Osteoblast (primary cell): ENCODE results near the gene ITCH. TPM values are rescaled to one million over a fixed set of nuclear protein-coding genes. Genes with fewer than 3 reads are reported as not detected.

Source experiments
- DNase-seq: peaks from one replicate; pipeline ENCODE4 v3.0.0; 2011; ENCODE audit warnings: low spot score, mixed read lengths; ENCODE audit not compliant: insufficient read length; ENCODE audit errors: missing footprints
- H2AFZ ChIP-seq: 2 replicates; pipeline ENCODE4 v1.6.0; 2011; ENCODE audit warnings: mild to moderate bottlenecking, low read length
- H3K27ac ChIP-seq: 2 replicates; pipeline ENCODE4 v1.5.1; 2011; ENCODE audit warnings: mild to moderate bottlenecking, low read depth, low read length, moderate library complexity
- H3K27me3 ChIP-seq: 2 replicates; pipeline ENCODE4 v1.6.0; 2012; ENCODE audit warnings: mild to moderate bottlenecking, control low read depth, inconsistent platforms, low read length, moderate library complexity; ENCODE audit not compliant: insufficient read depth
- H3K36me3 ChIP-seq: 2 replicates; pipeline ENCODE4 v1.5.1; 2011; ENCODE audit warnings: mild to moderate bottlenecking, low read length, control low read depth, moderate library complexity; ENCODE audit not compliant: insufficient read depth
- H3K4me1 ChIP-seq: 2 replicates; pipeline ENCODE4 v1.5.1; 2011; ENCODE audit warnings: mild to moderate bottlenecking, low read length, control low read depth, moderate library complexity; ENCODE audit not compliant: insufficient read depth
- H3K4me2 ChIP-seq: 2 replicates; pipeline ENCODE4 v1.6.0; 2011; ENCODE audit warnings: mild to moderate bottlenecking, low read length; ENCODE audit not compliant: insufficient read depth
- H3K4me3 ChIP-seq: fragments of 200-600 bp; sonication (generic); 3 replicates; pipeline ENCODE4 v1.5.1; 2012; ENCODE audit warnings: mild to moderate bottlenecking, low read length, inconsistent platforms; ENCODE audit not compliant: insufficient read depth
- H3K79me2 ChIP-seq: 2 replicates; pipeline ENCODE4 v1.6.0; 2012; ENCODE audit warnings: mild to moderate bottlenecking, low read length, control low read depth, inconsistent platforms; ENCODE audit not compliant: insufficient read depth
- H3K9me3 ChIP-seq: 2 replicates; pipeline ENCODE4 v1.5.1; 2011; ENCODE audit warnings: low read depth, low read length, control low read depth
- H4K20me1 ChIP-seq: 2 replicates; pipeline ENCODE4 v1.6.0; 2012; ENCODE audit warnings: mild to moderate bottlenecking, low read length, control low read depth; ENCODE audit not compliant: insufficient read depth
- total RNA-seq: library from RNA; depleted of rRNA; stranded (reverse); fragments of >200 nt; gene quantifications from 2 replicates; pipeline ENCODE4 v1.2.3, GENCODE V29; 2012
- TF ChIP-seq, protein P1 (sequence below): IDR thresholded peaks from 2 replicates; pipeline ENCODE4 v1.5.1; 2011; ENCODE audit warnings: mild to moderate bottlenecking, low read depth, low read length, moderate library complexity; ENCODE audit errors: extremely low read depth

ITCH gene
- total RNA-seq, 1 donor = 79.3 TPM

DNA sequence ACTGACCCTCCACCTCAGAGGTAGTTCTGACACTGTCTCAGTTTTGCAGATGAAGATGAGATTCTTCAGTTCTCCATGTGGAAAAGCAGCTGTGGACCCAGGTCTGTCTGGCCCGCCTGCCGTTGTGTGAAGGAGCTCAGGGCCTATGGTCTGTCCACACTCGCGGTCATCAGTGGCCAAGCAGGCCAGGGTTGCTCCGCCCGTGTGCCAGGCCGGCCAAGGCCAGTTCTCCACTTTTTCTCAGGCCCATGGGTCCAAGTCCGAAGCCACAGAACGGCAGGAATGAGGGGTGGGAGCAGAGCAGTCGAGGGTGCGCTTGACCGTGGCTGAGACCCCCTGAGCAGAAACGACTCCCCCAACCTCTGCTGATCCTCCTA is 186.8 kb downstream of the ITCH start:
- Histone ChIP-seq H3K4me3 (no peak overlapping the region), H4K20me1 (no peaks in the 10 kb centered on the region), H2AFZ (no peak overlapping the region), H3K27ac (no peak overlapping the region), H3K4me2 (no peak overlapping the region), H3K27me3 (no peaks in the 10 kb centered on the region), H3K79me2 (no peaks in the 10 kb centered on the region), H3K4me1 (no peaks in the 10 kb centered on the region), H3K36me3 (no peaks in the 10 kb centered on the region), H3K9me3 (no peaks in the 10 kb centered on the region)
- DNase-seq = no peak
- TF ChIP-seq, protein P1, sequence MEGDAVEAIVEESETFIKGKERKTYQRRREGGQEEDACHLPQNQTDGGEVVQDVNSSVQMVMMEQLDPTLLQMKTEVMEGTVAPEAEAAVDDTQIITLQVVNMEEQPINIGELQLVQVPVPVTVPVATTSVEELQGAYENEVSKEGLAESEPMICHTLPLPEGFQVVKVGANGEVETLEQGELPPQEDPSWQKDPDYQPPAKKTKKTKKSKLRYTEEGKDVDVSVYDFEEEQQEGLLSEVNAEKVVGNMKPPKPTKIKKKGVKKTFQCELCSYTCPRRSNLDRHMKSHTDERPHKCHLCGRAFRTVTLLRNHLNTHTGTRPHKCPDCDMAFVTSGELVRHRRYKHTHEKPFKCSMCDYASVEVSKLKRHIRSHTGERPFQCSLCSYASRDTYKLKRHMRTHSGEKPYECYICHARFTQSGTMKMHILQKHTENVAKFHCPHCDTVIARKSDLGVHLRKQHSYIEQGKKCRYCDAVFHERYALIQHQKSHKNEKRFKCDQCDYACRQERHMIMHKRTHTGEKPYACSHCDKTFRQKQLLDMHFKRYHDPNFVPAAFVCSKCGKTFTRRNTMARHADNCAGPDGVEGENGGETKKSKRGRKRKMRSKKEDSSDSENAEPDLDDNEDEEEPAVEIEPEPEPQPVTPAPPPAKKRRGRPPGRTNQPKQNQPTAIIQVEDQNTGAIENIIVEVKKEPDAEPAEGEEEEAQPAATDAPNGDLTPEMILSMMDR = no peak

GRCh38 chr20:34552569-34552968 is 189.5 kb downstream of the ITCH start:
- Histone ChIP-seq H3K4me3 (no peak overlapping the region), H4K20me1 (no peaks in the 10 kb centered on the region), H2AFZ (no peak overlapping the region), H3K36me3 (no peaks in the 10 kb centered on the region), H3K4me2 (no peak overlapping the region), H3K27ac (no peak overlapping the region), H3K79me2 (no peaks in the 10 kb centered on the region), H3K9me3 (no peaks in the 10 kb centered on the region), H3K27me3 (no peaks in the 10 kb centered on the region), H3K4me1 (no peaks in the 10 kb centered on the region)
- TF ChIP-seq, protein P1 = no peak
- no peak for DNase-seq

DNA sequence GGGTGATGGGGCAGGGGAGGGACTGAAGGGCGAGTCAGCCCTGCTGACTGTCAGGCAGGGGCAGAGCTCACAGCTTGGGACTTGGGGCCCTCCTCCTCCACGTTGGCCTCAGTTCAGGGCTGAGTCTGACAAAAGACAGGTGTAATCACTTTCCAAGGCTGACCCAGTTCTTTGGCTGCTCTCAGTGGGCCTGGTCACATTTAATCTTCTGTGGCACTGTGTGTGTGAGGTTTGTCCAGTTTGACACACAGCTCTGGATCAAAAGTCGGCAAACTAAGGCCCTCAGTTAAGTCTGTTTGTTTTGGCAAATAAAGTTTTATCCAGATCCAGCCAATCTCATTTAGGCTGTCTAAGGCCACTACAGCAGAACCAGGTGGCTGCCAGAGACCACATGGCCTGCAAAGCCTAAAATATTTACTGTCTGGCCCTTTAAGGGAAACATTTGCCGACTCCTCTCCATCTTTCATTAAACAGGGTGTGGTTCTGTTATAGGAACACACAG is 190.3 kb downstream of the ITCH start:
- peaks cover 6% of the 10 kb centered on the region for H3K4me1 ChIP-seq
- H3K27ac ChIP-seq = no peak overlapping the region
- no peak overlapping the region for H3K4me2 ChIP-seq
- no peaks in the 10 kb centered on the region for H4K20me1 ChIP-seq
- no peaks in the 10 kb centered on the region for H3K79me2 ChIP-seq
- H2AFZ ChIP-seq = peak overlapping the region; percentile 46
- no peak for DNase-seq
- TF ChIP-seq, protein P1 = no peak
- H3K9me3 ChIP-seq = no peaks in the 10 kb centered on the region
- H3K4me3 ChIP-seq = no peak overlapping the region
- no peaks in the 10 kb centered on the region for H3K27me3 ChIP-seq
- no peaks in the 10 kb centered on the region for H3K36me3 ChIP-seq

DNA sequence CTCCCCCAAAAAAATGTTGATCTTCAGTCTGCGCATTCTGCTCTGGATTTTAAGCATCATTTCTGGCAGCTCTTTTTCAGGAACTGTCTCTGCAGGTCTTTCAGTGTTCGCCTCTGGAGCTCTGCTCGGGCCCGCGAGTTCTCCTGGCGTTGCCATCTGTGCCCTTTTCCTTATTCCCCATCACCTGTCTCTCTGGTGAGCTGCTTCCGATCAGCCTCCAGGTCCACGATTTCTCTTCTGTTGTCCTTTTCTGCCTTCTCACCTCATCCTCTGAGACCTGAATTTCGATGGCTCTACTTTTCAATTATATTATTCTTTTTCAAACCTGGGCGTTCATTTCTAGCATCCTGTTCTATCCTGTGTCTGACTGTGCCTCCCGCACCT is 194.9 kb downstream of the ITCH start:
- Histone ChIP-seq H3K27ac (peak overlapping the region; percentile 86), H3K27me3 (no peaks in the 10 kb centered on the region), H3K9me3 (no peaks in the 10 kb centered on the region), H3K4me3 (peak overlapping the region; percentile 89), H3K79me2 (no peaks in the 10 kb centered on the region), H3K36me3 (no peaks in the 10 kb centered on the region), H2AFZ (peak overlapping the region; percentile 97), H3K4me2 (peak overlapping the region; percentile 96), H4K20me1 (no peaks in the 10 kb centered on the region), H3K4me1 (peaks cover 6% of the 10 kb centered on the region)
- TF ChIP-seq, protein P1 = no peak
- DNase-seq = peak; percentile 62
